AG10803 (cell line): ENCODE data around the gene SIGLEC7.

Experiments
- DNase-seq: peaks from one replicate; pipeline ENCODE4 v3.0.0; 2010; ENCODE audit warnings: low read depth
- H3K4me3 ChIP-seq: 2 replicates; pipeline ENCODE4 v1.5.1; 2011; ENCODE audit warnings: mild to moderate bottlenecking, low read length, control low read depth
- CTCF ChIP-seq: conservative IDR thresholded peaks from 2 replicates; pipeline ENCODE4 v1.5.1; 2011; ENCODE audit warnings: mild to moderate bottlenecking, low read length, control low read depth, inconsistent platforms

The SIGLEC7 gene

GRCh38 chr19:51181913-51182419 is 39.9 kb downstream of the SIGLEC7 start:
- no peak for DNase-seq
- H3K4me3 ChIP-seq, result no peak overlapping the region
- TF ChIP-seq CTCF, result no peak

- no peak for TF ChIP-seq CTCF
- no peak overlapping the region for H3K4me3 ChIP-seq
- no peak for DNase-seq
These were observed 41.5 kb downstream of the SIGLEC7 start for GRCh38 chr19:51183629-51184028.

- TF ChIP-seq CTCF, result no peak
- no peak for DNase-seq
- H3K4me3 ChIP-seq, result no peak overlapping the region
These were observed 43.2 kb downstream of the SIGLEC7 start for GRCh38 chr19:51185069-51185867.

GRCh38 chr19:51185868-51186215 is 43.7 kb downstream of the SIGLEC7 start:
- no peak for DNase-seq
- TF ChIP-seq CTCF, result no peak
- no peak overlapping the region for H3K4me3 ChIP-seq

- no peak for TF ChIP-seq CTCF
These were observed 44.2 kb downstream of the SIGLEC7 start for GRCh38 chr19:51186323-51186722.

GRCh38 chr19:51187395-51188226 is 45.5 kb downstream of the SIGLEC7 start:
- DNase-seq, result no peak
- TF ChIP-seq CTCF, result no peak
- no peak overlapping the region for H3K4me3 ChIP-seq

More at GRCh38 chr19:51186323-51186722, 44.2 kb downstream of the SIGLEC7 start:
- H3K4me3 ChIP-seq, result no peak overlapping the region
- DNase-seq, result no peak
